ENCODE results near the gene PARP15. TPM values are rescaled to one million over a fixed set of nuclear protein-coding genes. Genes with fewer than 3 reads are reported as not detected.

Gene PARP15
- total and polyA plus RNA-seq, 2 experiments from 2014 or later: 0.58 to 0.63 TPM

DNA sequence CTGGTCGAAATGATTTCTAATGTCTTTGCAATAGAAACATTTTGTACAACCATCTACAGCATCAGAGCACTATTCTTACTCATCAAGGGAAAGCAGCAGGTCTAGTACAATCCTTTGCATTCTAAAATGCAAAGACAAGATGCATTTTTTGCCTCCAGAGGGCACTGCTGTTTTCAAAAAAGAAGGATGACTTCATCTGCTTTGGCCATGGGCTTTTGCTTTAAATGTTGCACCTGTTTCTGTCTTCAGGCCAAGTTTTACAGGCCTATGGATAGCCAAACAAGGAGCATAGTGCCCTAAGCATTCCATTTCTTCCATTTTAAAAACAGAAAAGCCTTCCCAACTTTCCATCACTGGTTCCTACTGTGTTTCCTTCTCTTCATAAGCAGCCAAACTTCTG lies 16.8 kb upstream of the PARP15 start:
- peak; percentile 76 for TF ChIP-seq CTCF (IDR thresholded peaks at IDR 0.05; ENCODE audit: poor library complexity)
- no peak for TF ChIP-seq EZH2 (IDR thresholded peaks at IDR 0.05; ENCODE audit: borderline replicate concordance)
- H3K9me2 ChIP-seq (replicated peaks; ENCODE audit: insufficient read depth): no peaks in the 10 kb centered on the region
- H3K4me3 ChIP-seq: no peak overlapping the region
- H3K27me3 ChIP-seq: no peaks in the 10 kb centered on the region
- H3K4me2 ChIP-seq: no peak overlapping the region
- peaks cover 22% of the 10 kb centered on the region for H3K79me2 ChIP-seq
- H3K36me3 ChIP-seq (replicated peaks; ENCODE audit: insufficient read depth, low read depth): no peaks in the 10 kb centered on the region
- H3K27ac ChIP-seq: no peak overlapping the region
- H2AFZ ChIP-seq: no peak overlapping the region
- 83% methylated on average over 1 of the region's 1 CpG for WGBS (ENCODE audit: low lambda C conversion rate, missing lambda C conversion rate)
- H4K20me1 ChIP-seq (ENCODE audit: insufficient read depth, poor library complexity, severe bottlenecking): no peaks in the 10 kb centered on the region
- DNase-seq (ENCODE audit: low spot score): peak; percentile 73
- peaks cover 18% of the 10 kb centered on the region for H3K4me1 ChIP-seq (ENCODE audit: insufficient read depth)
- H3K9me3 ChIP-seq (ENCODE audit: low read depth): no peaks in the 10 kb centered on the region

- Histone ChIP-seq H3K36me3 (replicated peaks; ENCODE audit: insufficient read depth, low read depth) (no peaks in the 10 kb centered on the region), H3K9me3 (ENCODE audit: low read depth) (no peaks in the 10 kb centered on the region), H3K27ac (peak overlapping the region; percentile 98), H3K79me2 (peaks cover 27% of the 10 kb centered on the region), H3K27me3 (no peaks in the 10 kb centered on the region), H3K4me3 (peak overlapping the region; percentile 74), H4K20me1 (ENCODE audit: insufficient read depth, poor library complexity, severe bottlenecking) (no peaks in the 10 kb centered on the region), H2AFZ (peak overlapping the region; percentile 80), H3K9me2 (replicated peaks; ENCODE audit: insufficient read depth) (no peaks in the 10 kb centered on the region), H3K4me1 (ENCODE audit: insufficient read depth) (peaks cover 18% of the 10 kb centered on the region), H3K4me2 (peak overlapping the region; percentile 73)
- TF ChIP-seq EZH2phosphoT487 (IDR thresholded peaks at IDR 0.05; ENCODE audit: low read depth, severe bottlenecking, unreplicated experiment) (no peak), CTCF (IDR thresholded peaks at IDR 0.05; ENCODE audit: poor library complexity) (no peak), EZH2 (IDR thresholded peaks at IDR 0.05; ENCODE audit: borderline replicate concordance) (no peak)
- 72% methylated on average over 5 of the region's 5 CpGs for WGBS (ENCODE audit: low lambda C conversion rate, missing lambda C conversion rate)
- no peak for DNase-seq (ENCODE audit: low spot score)
These were observed 14.3 kb upstream of the PARP15 start for GRCh38 chr3:122562923-122563716.

DNA sequence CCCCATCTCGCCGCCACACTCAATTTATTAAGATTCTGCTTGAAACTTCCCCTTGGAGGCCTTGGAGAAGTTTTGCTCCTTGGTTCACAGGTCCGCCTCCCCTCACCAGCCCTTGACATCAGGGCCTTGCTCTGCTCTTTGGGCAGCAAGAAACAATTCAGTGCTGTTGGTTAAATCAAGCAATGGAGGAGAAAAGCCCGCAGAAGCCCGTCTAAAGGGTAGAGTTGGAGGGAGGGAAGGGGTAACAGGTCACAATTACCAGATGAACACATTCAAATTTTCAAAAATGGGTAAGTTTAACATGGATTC lies 13.8 kb upstream of the PARP15 start:
- no peaks in the 10 kb centered on the region for H3K27me3 ChIP-seq
- H3K36me3 ChIP-seq (replicated peaks; ENCODE audit: insufficient read depth, low read depth): no peaks in the 10 kb centered on the region
- H3K9me2 ChIP-seq (replicated peaks; ENCODE audit: insufficient read depth): no peaks in the 10 kb centered on the region
- H3K4me3 ChIP-seq: peak overlapping the region; percentile 74
- H3K79me2 ChIP-seq: peaks cover 27% of the 10 kb centered on the region
- whole genome bisulfite sequencing (ENCODE audit: low lambda C conversion rate, missing lambda C conversion rate): 65% methylated on average over 5 of the region's 5 CpGs
- H4K20me1 ChIP-seq (ENCODE audit: insufficient read depth, poor library complexity, severe bottlenecking): no peaks in the 10 kb centered on the region
- H3K27ac ChIP-seq: peak overlapping the region; percentile 98
- H2AFZ ChIP-seq: peak overlapping the region; percentile 80
- no peak for TF ChIP-seq EZH2 (IDR thresholded peaks at IDR 0.05; ENCODE audit: borderline replicate concordance)
- TF ChIP-seq CTCF (IDR thresholded peaks at IDR 0.05; ENCODE audit: poor library complexity): no peak
- no peak for TF ChIP-seq EZH2phosphoT487 (IDR thresholded peaks at IDR 0.05; ENCODE audit: low read depth, severe bottlenecking, unreplicated experiment)
- peak overlapping the region; percentile 73 for H3K4me2 ChIP-seq
- no peak for DNase-seq (ENCODE audit: low spot score)
- H3K4me1 ChIP-seq (ENCODE audit: insufficient read depth): peaks cover 18% of the 10 kb centered on the region
- no peaks in the 10 kb centered on the region for H3K9me3 ChIP-seq (ENCODE audit: low read depth)
